CD14-positive monocyte (primary cell): Measurements from ENCODE around the gene IL1A. TPM values are rescaled to one million over a fixed set of nuclear protein-coding genes. Genes with fewer than 3 reads are reported as not detected.

Source experiments
- DNase-seq, 3 donors: peaks; one replicate each; pipeline ENCODE4 v3.0.0-alpha.2; 2011 to 2022
- H2AFZ ChIP-seq: 2 replicates; pipeline ENCODE4 v1.6.0; 2012; ENCODE audit warnings: mild to moderate bottlenecking, low read depth, low read length, inconsistent platforms; ENCODE audit not compliant: insufficient read depth, poor library complexity, severe bottlenecking
- H3K27ac ChIP-seq, 2 donors: 1 replicate in 1 of 2; 2 replicates in 1 of 2; pipeline ENCODE4 v1.5.1; 2012 to 2013; ENCODE audit warnings: low read length in 2 of 2, control low read depth in 1 of 2, inconsistent platforms in 1 of 2, low read depth in 1 of 2, mild to moderate bottlenecking in 1 of 2
- H3K27me3 ChIP-seq, 2 donors: one replicate each; pipeline versions ENCODE4 v1.6.0 to v1.6.1; 2011 to 2013; ENCODE audit warnings: low read length in 2 of 2; ENCODE audit not compliant: control insufficient read depth in 2 of 2, insufficient read depth in 2 of 2
- H3K36me3 ChIP-seq, 2 donors: replicated peaks in 1 of 2; 1 replicate in 1 of 2; 2 replicates in 1 of 2; pipeline versions ENCODE4 v1.5.1 to v1.6.1; 2012 to 2013; ENCODE audit warnings: low read length in 2 of 2, control low read depth in 1 of 2, inconsistent platforms in 1 of 2, mild to moderate bottlenecking in 1 of 2; ENCODE audit not compliant: insufficient read depth in 2 of 2, control insufficient read depth in 1 of 2
- H3K4me1 ChIP-seq, 2 donors: 1 replicate in 1 of 2; 2 replicates in 1 of 2; pipeline versions ENCODE4 v1.5.1 to v1.6.1; 2012 to 2013; ENCODE audit warnings: low read length in 2 of 2, control low read depth in 1 of 2, inconsistent platforms in 1 of 2, mild to moderate bottlenecking in 1 of 2, moderate library complexity in 1 of 2; ENCODE audit not compliant: insufficient read depth in 2 of 2, control insufficient read depth in 1 of 2
- H3K4me2 ChIP-seq: replicated peaks from 2 replicates; pipeline ENCODE3; 2012; ENCODE audit warnings: low read length, moderate library complexity, mild to moderate bottlenecking; ENCODE audit not compliant: poor library complexity, severe bottlenecking; ENCODE audit errors: extremely low read depth
- H3K4me3 ChIP-seq, 3 experiments: fragments of 200-600 bp in 1 of 3; sonication (generic) in 1 of 3; replicated peaks in 1 of 3; 1 replicate in 2 of 3; 2 replicates in 1 of 3; pipeline ENCODE4 v1.5.1; 2011 to 2013; ENCODE audit warnings: low read length in 3 of 3, mild to moderate bottlenecking in 3 of 3, control low read depth in 2 of 3, low read depth in 2 of 3, inconsistent platforms in 1 of 3, moderate library complexity in 1 of 3
- H3K79me2 ChIP-seq: 2 replicates; pipeline ENCODE4 v1.6.0; 2012; ENCODE audit warnings: mild to moderate bottlenecking, control low read depth, inconsistent platforms, low read length, moderate library complexity; ENCODE audit not compliant: insufficient read depth
- H3K9ac ChIP-seq: 2 replicates; pipeline ENCODE4 v1.6.0; 2017; ENCODE audit warnings: low read length, mild to moderate bottlenecking; ENCODE audit not compliant: insufficient read depth, poor library complexity, severe bottlenecking
- H3K9me3 ChIP-seq, 2 donors: replicated peaks in 1 of 2; 1 replicate in 1 of 2; 2 replicates in 1 of 2; pipeline versions ENCODE4 v1.5.1 to v1.6.1; 2012 to 2013; ENCODE audit warnings: low read length in 2 of 2, control low read depth in 1 of 2; ENCODE audit not compliant: control insufficient read depth in 1 of 2, insufficient read depth in 1 of 2
- H4K20me1 ChIP-seq: 2 replicates; pipeline ENCODE4 v1.6.0; 2012; ENCODE audit warnings: mild to moderate bottlenecking, low read length, control low read depth, moderate library complexity; ENCODE audit not compliant: insufficient read depth
- H3K27ac Mint-ChIP-seq, 7 donors: one replicate each; pipeline ENCODE4 v1.8.0; 2020; ENCODE audit warnings: mild to moderate bottlenecking in 7 of 7, mixed read lengths in 7 of 7, moderate library complexity in 6 of 7, inconsistent platforms in 2 of 7
- H3K27me3 Mint-ChIP-seq, 3 donors: one replicate each; pipeline ENCODE4 v1.8.0; 2021 to 2022; ENCODE audit warnings: low read depth in 3 of 3, mild to moderate bottlenecking in 3 of 3, mixed read lengths in 3 of 3, moderate library complexity in 3 of 3, inconsistent platforms in 1 of 3
- H3K36me3 Mint-ChIP-seq, 2 donors: one replicate each; pipeline ENCODE4 v1.8.0; 2020; ENCODE audit warnings: mixed read lengths in 2 of 2, inconsistent platforms in 1 of 2, mild to moderate bottlenecking in 1 of 2
- H3K4me1 Mint-ChIP-seq: one replicate; pipeline ENCODE4 v1.8.0; 2020; ENCODE audit warnings: mild to moderate bottlenecking, mixed read lengths
- H3K4me3 Mint-ChIP-seq, 2 donors: one replicate each; pipeline ENCODE4 v1.8.0; 2020; ENCODE audit warnings: mild to moderate bottlenecking in 2 of 2, mixed read lengths in 2 of 2, moderate library complexity in 1 of 2
- H3K9me3 Mint-ChIP-seq, 7 donors: one replicate each; pipeline ENCODE4 v1.8.0; 2020 to 2022; ENCODE audit warnings: mixed read lengths in 7 of 7, mild to moderate bottlenecking in 6 of 7, moderate library complexity in 6 of 7, inconsistent platforms in 2 of 7
- WGBS: methylation state at CpG from one replicate; pipeline ENCODE4 v1.1.5; 2013; ENCODE audit warnings: missing lambda C conversion rate; ENCODE audit not compliant: insufficient coverage; 5-methylcytosine and 5-hydroxymethylcytosine counted together
- intact Hi-C, 2 donors: fragments of 100-400 bp; cut with micrococcal nuclease; formaldehyde crosslinking; loops; one replicate each; pipeline versions ENCODE4 v1.15.0 to v1.15.1; 2023
- polyA plus RNA-seq, 3 donors: library from polyadenylated mRNA; depleted of rRNA in 1 of 3; unstranded in 2 of 3; stranded (reverse) in 1 of 3; fragments of 300-500 nt in 2 of 3; fragments of >200 nt in 1 of 3; fragmentation: Illumina TruSeq in 2 of 3; gene quantifications; 1 replicate in 2 of 3; 2 replicates in 1 of 3; pipeline ENCODE4 v1.2.3, GENCODE V29; 2012 to 2021
- TF ChIP-seq, protein P1 (sequence below): fragments of 200-600 bp; IDR thresholded peaks from one replicate; pipeline ENCODE4 v1.8.0; 2022; ENCODE audit warnings: antibody characterized with exemption, mild to moderate bottlenecking

IL1A gene
- polyA plus RNA-seq, 3 donors = 0.26 to 0.83 TPM; not detected in 1

DNA sequence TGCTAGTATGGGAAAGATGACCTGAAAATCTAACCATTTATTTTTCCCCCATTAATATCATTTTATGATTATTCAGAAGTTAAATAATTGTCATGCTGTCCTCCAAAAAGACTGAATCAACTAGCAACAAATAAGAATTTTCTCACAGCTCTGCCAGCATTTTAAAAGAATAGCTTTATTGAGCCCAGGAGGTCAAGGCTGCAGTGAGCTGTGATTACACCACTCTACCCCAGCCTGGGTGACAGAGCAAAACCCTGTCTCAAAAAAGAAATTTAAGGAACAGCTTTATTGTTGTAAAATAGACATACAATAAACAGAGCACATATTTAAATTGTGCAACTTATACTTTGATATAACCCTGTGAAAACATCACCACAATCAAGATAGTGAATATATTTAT is 24.8 kb upstream of the IL1A start:
- H3K27ac Mint-ChIP-seq = peak overlapping the region in 3 of 7 donors; percentile 16 to 74 (median 56)
- peaks cover 0 to 3% of the 10 kb centered on the region in 2 donors for H3K9me3 ChIP-seq
- intact Hi-C loops = no loop called here
- H3K4me1 Mint-ChIP-seq = peaks cover 29% of the 10 kb centered on the region
- H3K4me3 ChIP-seq = no peak overlapping the region
- H4K20me1 ChIP-seq = no peaks in the 10 kb centered on the region
- peak in 1 of 3 donors; percentile 40 for DNase-seq
- peaks cover 24 to 33% of the 10 kb centered on the region in 2 donors for H3K4me1 ChIP-seq
- H3K9me3 Mint-ChIP-seq = peaks cover 6 to 13% (median 7%) of the 10 kb centered on the region in 7 donors
- H3K4me3 Mint-ChIP-seq = no peak overlapping the region
- H3K36me3 Mint-ChIP-seq = no peaks in the 10 kb centered on the region
- H3K27me3 ChIP-seq = no peaks in the 10 kb centered on the region
- H3K4me2 ChIP-seq = no peak overlapping the region
- H3K36me3 ChIP-seq = no peaks in the 10 kb centered on the region
- no peaks in the 10 kb centered on the region for H3K79me2 ChIP-seq
- H2AFZ ChIP-seq = no peak overlapping the region
- TF ChIP-seq, protein P1, sequence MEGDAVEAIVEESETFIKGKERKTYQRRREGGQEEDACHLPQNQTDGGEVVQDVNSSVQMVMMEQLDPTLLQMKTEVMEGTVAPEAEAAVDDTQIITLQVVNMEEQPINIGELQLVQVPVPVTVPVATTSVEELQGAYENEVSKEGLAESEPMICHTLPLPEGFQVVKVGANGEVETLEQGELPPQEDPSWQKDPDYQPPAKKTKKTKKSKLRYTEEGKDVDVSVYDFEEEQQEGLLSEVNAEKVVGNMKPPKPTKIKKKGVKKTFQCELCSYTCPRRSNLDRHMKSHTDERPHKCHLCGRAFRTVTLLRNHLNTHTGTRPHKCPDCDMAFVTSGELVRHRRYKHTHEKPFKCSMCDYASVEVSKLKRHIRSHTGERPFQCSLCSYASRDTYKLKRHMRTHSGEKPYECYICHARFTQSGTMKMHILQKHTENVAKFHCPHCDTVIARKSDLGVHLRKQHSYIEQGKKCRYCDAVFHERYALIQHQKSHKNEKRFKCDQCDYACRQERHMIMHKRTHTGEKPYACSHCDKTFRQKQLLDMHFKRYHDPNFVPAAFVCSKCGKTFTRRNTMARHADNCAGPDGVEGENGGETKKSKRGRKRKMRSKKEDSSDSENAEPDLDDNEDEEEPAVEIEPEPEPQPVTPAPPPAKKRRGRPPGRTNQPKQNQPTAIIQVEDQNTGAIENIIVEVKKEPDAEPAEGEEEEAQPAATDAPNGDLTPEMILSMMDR = no peak
- peaks cover 0 to 9% (median 7%) of the 10 kb centered on the region in 3 donors for H3K27me3 Mint-ChIP-seq
- H3K27ac ChIP-seq = no peak overlapping the region
- H3K9ac ChIP-seq = no peak overlapping the region

DNA sequence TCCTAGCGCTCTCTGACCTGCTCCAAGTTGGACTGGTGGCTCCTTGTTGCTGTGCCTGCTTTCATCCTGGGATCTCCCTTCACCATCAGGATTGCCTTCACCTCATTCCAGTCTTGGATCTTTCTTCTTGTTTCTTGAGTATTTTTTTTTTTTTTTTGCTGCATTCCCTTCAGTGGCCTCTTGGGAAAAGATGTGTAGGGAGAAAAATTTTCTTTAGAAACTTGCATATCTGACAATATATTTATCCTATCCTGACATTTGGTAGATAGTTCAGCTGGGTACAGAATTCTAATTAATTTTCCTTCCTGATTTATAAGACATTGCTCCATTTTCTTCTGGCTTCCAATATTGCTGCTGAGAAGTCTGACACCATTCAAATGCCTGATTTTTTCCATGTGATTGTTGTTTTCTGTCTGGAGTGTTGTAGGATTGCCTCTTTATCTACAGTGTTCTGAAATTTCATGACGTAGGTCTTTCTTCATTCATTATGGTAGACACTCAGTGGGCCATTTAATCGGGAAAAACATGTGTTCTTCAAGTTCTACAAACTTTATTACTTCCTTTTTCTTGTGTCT is 23.0 kb upstream of the IL1A start:
- Mint-ChIP-seq H3K36me3 (no peaks in the 10 kb centered on the region), H3K4me1 (peaks cover 24% of the 10 kb centered on the region), H3K27ac (no peak overlapping the region), H3K9me3 (peaks cover 6 to 13% (median 7%) of the 10 kb centered on the region in 7 donors), H3K4me3 (no peak overlapping the region), H3K27me3 (peaks cover 0 to 7% (median 5%) of the 10 kb centered on the region in 3 donors)
- no peak overlapping the region for H3K9ac ChIP-seq
- intact Hi-C loops = no loop called here
- H3K79me2 ChIP-seq = no peaks in the 10 kb centered on the region
- peaks cover 0 to 3% of the 10 kb centered on the region in 2 donors for H3K9me3 ChIP-seq
- no peak overlapping the region for H3K4me2 ChIP-seq
- no peaks in the 10 kb centered on the region for H3K36me3 ChIP-seq
- no peaks in the 10 kb centered on the region for H3K27me3 ChIP-seq
- H3K27ac ChIP-seq = no peak overlapping the region
- TF ChIP-seq, protein P1 = peak; percentile 44
- 100% methylated on average over 1 of the region's 3 CpGs for WGBS
- DNase-seq = no peak
- no peaks in the 10 kb centered on the region for H4K20me1 ChIP-seq
- no peak overlapping the region for H2AFZ ChIP-seq
- no peak overlapping the region for H3K4me3 ChIP-seq
- H3K4me1 ChIP-seq = peaks cover 21 to 26% of the 10 kb centered on the region in 2 donors
